Fibroblast of lung (primary cell): ENCODE data around the gene NOL7. TPM values are rescaled to one million over a fixed set of nuclear protein-coding genes. Genes with fewer than 3 reads are reported as not detected.

Experiments used
- DNase-seq, 2 donors: peaks; one replicate each; pipeline versions ENCODE4 v3.0.0 to v3.0.0-alpha.2; 2010; ENCODE audit warnings: low read depth in 2 of 2
- H2AFZ ChIP-seq: 2 replicates; pipeline ENCODE4 v1.5.1; 2012; ENCODE audit warnings: low read length, control low read depth, inconsistent platforms
- H3K27ac ChIP-seq: 2 replicates; pipeline ENCODE4 v1.5.1; 2011; ENCODE audit warnings: low read length, control low read depth; ENCODE audit not compliant: insufficient read depth
- H3K27me3 ChIP-seq: 2 replicates; pipeline ENCODE4 v1.5.1; 2011; ENCODE audit warnings: mild to moderate bottlenecking, low read length; ENCODE audit not compliant: control insufficient read depth, insufficient read depth
- H3K36me3 ChIP-seq: 2 replicates; pipeline ENCODE4 v1.5.1; 2011; ENCODE audit warnings: low read length; ENCODE audit not compliant: control insufficient read depth, insufficient read depth
- H3K4me1 ChIP-seq: 2 replicates; pipeline ENCODE4 v1.5.1; 2011; ENCODE audit warnings: low read length; ENCODE audit not compliant: control insufficient read depth, insufficient read depth; ENCODE audit errors: extremely low read depth
- H3K4me2 ChIP-seq: 2 replicates; pipeline ENCODE4 v1.5.1; 2011; ENCODE audit warnings: low read length, control low read depth; ENCODE audit not compliant: insufficient read depth; ENCODE audit errors: extremely low read depth
- H3K4me3 ChIP-seq, 4 experiments: fragments of 200-600 bp in 1 of 4; sonication (generic) in 1 of 4; replicated peaks in 1 of 4; 2 replicates each; pipeline ENCODE4 v1.5.1; 2011 to 2016; ENCODE audit warnings: low read length in 4 of 4, low read depth in 3 of 4, mild to moderate bottlenecking in 3 of 4, control low read depth in 2 of 4, inconsistent platforms in 1 of 4, mixed read lengths in 1 of 4; ENCODE audit not compliant: insufficient read depth in 1 of 4; ENCODE audit errors: control extremely low read depth in 1 of 4
- H3K79me2 ChIP-seq: 2 replicates; pipeline ENCODE4 v1.5.1; 2012; ENCODE audit warnings: mild to moderate bottlenecking, low read length, inconsistent platforms; ENCODE audit not compliant: control insufficient read depth, insufficient read depth
- H3K9ac ChIP-seq: 2 replicates; pipeline ENCODE4 v1.5.1; 2011; ENCODE audit warnings: mild to moderate bottlenecking, low read length, control low read depth; ENCODE audit not compliant: insufficient read depth
- H3K9me3 ChIP-seq: 2 replicates; pipeline ENCODE4 v1.5.1; 2012; ENCODE audit warnings: low read depth, low read length; ENCODE audit not compliant: control insufficient read depth, insufficient read depth
- H4K20me1 ChIP-seq: 2 replicates; pipeline ENCODE4 v1.5.1; 2011; ENCODE audit warnings: low read length; ENCODE audit not compliant: control insufficient read depth, insufficient read depth; ENCODE audit errors: extremely low read depth
- CTCF ChIP-seq, 2 donors: IDR thresholded peaks in 1 of 2; conservative IDR thresholded peaks in 1 of 2; 1 replicate in 1 of 2; 2 replicates in 1 of 2; pipeline ENCODE4 v1.5.1; 2011 to 2012; ENCODE audit warnings: low read length in 2 of 2, control low read depth in 1 of 2, inconsistent platforms in 1 of 2, low read depth in 1 of 2, mild to moderate bottlenecking in 1 of 2
- EZH2 ChIP-seq: IDR thresholded peaks from 2 replicates; pipeline ENCODE4 v1.5.1; 2012; ENCODE audit warnings: low read length, control low read depth, mild to moderate bottlenecking; ENCODE audit errors: missing control alignments
- polyA minus RNA-seq: library from RNA; depleted of rRNA, polyadenylated mRNA; stranded (reverse); fragments of >200 nt; gene quantifications from 2 replicates; pipeline ENCODE4 v1.2.3, GENCODE V29; 2011; ENCODE audit warnings: low replicate concordance
- polyA plus RNA-seq, 2 donors: library from polyadenylated mRNA; depleted of rRNA in 1 of 2; stranded (reverse) in 1 of 2; unstranded in 1 of 2; fragments of >200 nt; gene quantifications; 2 replicates each; pipeline ENCODE4 v1.2.1, GENCODE V29; 2011 to 2012; ENCODE audit warnings: missing spikeins in 1 of 2
- total RNA-seq: library from RNA; depleted of rRNA; stranded (reverse); fragments of >200 nt; gene quantifications from 2 replicates; pipeline ENCODE4 v1.2.1, GENCODE V29; 2014

The NOL7 gene
- 43.9 and 47.2 TPM in 2 replicates for total RNA-seq
- 48.0 and 50.7 TPM in 2 replicates for polyA plus RNA-seq
- 62.9 and 71.2 TPM in 2 replicates for polyA plus RNA-seq (2012)
- 0.52 and 0.55 TPM in 2 replicates for polyA minus RNA-seq

- peak within 1 kb of the TSS; percentile 55 for H2AFZ ChIP-seq
- peaks cover 24% of the 10 kb centered on the region for H3K79me2 ChIP-seq
- H4K20me1 ChIP-seq: no peaks in the 10 kb centered on the region
- peak within 1 kb of the TSS; percentile 85 for H3K9ac ChIP-seq
- peak within 1 kb of the TSS; percentile 89 for H3K27ac ChIP-seq
- H3K9me3 ChIP-seq: no peaks in the 10 kb centered on the region
- peak; percentile 97 to 99 for DNase-seq
- no peaks in the 10 kb centered on the region for H3K27me3 ChIP-seq
- H3K4me1 ChIP-seq: peaks cover 2% of the 10 kb centered on the region
- H3K4me3 ChIP-seq: peak within 1 kb of the TSS; percentile 80 to 98 (median 96)
- peak within 1 kb of the TSS; percentile 96 for H3K4me2 ChIP-seq
- TF ChIP-seq EZH2 (no peak), CTCF (conservative IDR thresholded peaks at IDR 0.05 in 1 of 2, IDR thresholded peaks at IDR 0.05 in 1 of 2; ENCODE audit: low read depth in 1 of 2, low read length in 2 of 2) (peak; percentile 76 to 85)
- H3K36me3 ChIP-seq: no peaks in the 10 kb centered on the region
These were observed at the start of gene NOL7 for GRCh38 chr6:13614926-13615791. TSS of gene NOL7 (plus strand) at chr6:13615335. CDS start at chr6:13615359, 24 bp downstream.

- Histone ChIP-seq H3K4me2 (no peak overlapping the region), H3K27ac (no peak overlapping the region), H3K36me3 (no peaks in the 10 kb centered on the region), H3K4me3 (no peak overlapping the region), H3K9ac (no peak overlapping the region), H2AFZ (no peak overlapping the region), H3K4me1 (no peaks in the 10 kb centered on the region), H4K20me1 (no peaks in the 10 kb centered on the region), H3K9me3 (no peaks in the 10 kb centered on the region), H3K79me2 (no peaks in the 10 kb centered on the region), H3K27me3 (no peaks in the 10 kb centered on the region)
- TF ChIP-seq EZH2 (no peak), CTCF (conservative IDR thresholded peaks at IDR 0.05 in 1 of 2, IDR thresholded peaks at IDR 0.05 in 1 of 2; ENCODE audit: low read depth in 1 of 2, low read length in 2 of 2) (no peak)
- no peak for DNase-seq
These were observed 49.2 kb upstream of the NOL7 start for GRCh38 chr6:13565921-13566320.

GRCh38 chr6:13566500-13566899, 48.6 kb upstream of the NOL7 start:
- no peak overlapping the region for H3K4me3 ChIP-seq
- H3K36me3 ChIP-seq: no peaks in the 10 kb centered on the region
- H3K79me2 ChIP-seq: no peaks in the 10 kb centered on the region
- DNase-seq: no peak
- H2AFZ ChIP-seq: no peak overlapping the region
- H3K27me3 ChIP-seq: no peaks in the 10 kb centered on the region
- no peaks in the 10 kb centered on the region for H3K9me3 ChIP-seq
- TF ChIP-seq EZH2 (no peak), CTCF (conservative IDR thresholded peaks at IDR 0.05 in 1 of 2, IDR thresholded peaks at IDR 0.05 in 1 of 2; ENCODE audit: low read depth in 1 of 2, low read length in 2 of 2) (no peak)
- no peak overlapping the region for H3K27ac ChIP-seq
- H4K20me1 ChIP-seq: no peaks in the 10 kb centered on the region
- no peaks in the 10 kb centered on the region for H3K4me1 ChIP-seq
- H3K4me2 ChIP-seq: no peak overlapping the region
- no peak overlapping the region for H3K9ac ChIP-seq
